Neural progenitor cell (in vitro differentiated cells): ENCODE results near the gene GTPBP1.

Experiments used
- EZH2 ChIP-seq: fragments of 200-600 bp; sonication (generic); IDR thresholded peaks from 2 replicates; pipeline ENCODE4 v1.6.1; 2017; ENCODE audit warnings: antibody characterized with exemption, mild to moderate bottlenecking, moderate library complexity
- TF ChIP-seq, protein P1 (sequence below): fragments of 200-600 bp; sonication (generic); IDR thresholded peaks from 2 replicates; pipeline ENCODE4 v1.5.1; 2017; ENCODE audit warnings: antibody characterized with exemption, mild to moderate bottlenecking

DNA sequence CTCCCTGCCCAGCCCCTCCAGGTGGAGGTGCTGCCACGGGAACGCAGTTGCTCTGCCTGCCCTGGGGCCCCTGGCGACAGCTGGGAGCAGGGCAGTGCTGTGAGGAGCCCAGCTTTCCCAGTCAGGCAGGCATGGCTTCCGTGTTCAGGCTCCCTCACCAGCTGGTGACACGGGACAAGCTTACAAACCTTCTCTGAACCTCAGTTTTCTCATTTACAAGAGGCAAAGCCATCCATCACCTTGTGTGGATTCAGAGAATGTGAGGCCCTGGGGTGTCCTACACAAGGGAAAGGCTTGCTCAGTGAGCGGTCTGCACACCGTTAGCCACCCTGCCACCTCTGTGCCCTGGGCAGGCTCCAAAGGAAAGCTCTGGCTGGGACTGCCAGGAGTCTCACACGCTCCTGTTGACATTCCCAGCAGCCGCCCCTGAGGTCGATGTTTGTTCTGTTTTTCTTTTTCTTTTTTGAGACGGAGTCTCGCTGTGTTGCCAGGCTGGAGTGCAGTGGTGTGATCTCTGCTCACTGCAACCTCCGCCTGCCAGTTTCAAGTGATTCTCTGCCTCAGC lies 26.6 kb downstream of the GTPBP1 start:
- TF ChIP-seq, protein P1, sequence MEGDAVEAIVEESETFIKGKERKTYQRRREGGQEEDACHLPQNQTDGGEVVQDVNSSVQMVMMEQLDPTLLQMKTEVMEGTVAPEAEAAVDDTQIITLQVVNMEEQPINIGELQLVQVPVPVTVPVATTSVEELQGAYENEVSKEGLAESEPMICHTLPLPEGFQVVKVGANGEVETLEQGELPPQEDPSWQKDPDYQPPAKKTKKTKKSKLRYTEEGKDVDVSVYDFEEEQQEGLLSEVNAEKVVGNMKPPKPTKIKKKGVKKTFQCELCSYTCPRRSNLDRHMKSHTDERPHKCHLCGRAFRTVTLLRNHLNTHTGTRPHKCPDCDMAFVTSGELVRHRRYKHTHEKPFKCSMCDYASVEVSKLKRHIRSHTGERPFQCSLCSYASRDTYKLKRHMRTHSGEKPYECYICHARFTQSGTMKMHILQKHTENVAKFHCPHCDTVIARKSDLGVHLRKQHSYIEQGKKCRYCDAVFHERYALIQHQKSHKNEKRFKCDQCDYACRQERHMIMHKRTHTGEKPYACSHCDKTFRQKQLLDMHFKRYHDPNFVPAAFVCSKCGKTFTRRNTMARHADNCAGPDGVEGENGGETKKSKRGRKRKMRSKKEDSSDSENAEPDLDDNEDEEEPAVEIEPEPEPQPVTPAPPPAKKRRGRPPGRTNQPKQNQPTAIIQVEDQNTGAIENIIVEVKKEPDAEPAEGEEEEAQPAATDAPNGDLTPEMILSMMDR, result no peak
- no peak for TF ChIP-seq EZH2
